ENCODE results near the gene ZXDC.

Gene ZXDC

DNA sequence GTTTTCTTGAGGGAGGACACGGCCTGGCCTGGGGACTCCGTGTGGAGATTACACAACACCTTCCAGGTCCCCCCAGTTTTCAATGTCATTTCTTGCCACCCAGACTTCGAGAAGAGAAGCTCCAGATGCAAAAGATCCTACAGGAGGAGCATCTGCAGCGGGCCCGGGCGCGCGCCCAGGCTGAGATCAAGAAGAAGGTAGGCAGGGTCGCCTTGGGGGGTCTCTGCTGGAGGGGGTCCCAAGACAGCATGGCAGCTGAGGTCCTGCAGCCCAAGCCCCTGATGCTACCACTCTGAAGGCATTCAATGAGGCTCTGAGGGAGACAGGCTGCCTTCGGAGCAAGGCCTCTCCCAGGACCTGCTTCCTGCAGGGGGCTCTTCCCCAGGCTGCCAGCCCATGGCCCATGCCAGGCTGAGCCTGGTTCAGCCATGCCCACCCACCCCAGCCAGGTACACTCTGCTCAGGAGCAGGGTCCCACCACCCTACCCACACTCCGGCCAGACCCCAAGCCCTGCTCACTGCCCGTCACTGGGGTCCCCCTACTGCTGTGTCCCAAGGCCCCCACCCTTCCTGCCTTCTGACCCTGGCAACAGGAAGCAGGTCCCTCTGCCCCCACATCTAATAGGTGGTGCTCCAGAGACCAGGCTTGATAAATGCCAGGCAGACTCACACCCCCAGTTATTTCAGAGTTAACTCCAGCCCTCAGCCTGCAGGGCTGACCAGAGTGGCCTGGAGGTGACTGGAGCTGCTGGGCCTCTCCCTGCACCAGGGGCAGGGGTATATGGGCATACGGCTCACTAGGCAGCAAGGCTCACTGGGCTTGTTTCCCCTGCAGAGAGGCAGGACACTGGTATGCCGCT lies 40.0 kb downstream of the ZXDC start:
- DNase-seq (ENCODE audit: low spot score), result no peak

DNA sequence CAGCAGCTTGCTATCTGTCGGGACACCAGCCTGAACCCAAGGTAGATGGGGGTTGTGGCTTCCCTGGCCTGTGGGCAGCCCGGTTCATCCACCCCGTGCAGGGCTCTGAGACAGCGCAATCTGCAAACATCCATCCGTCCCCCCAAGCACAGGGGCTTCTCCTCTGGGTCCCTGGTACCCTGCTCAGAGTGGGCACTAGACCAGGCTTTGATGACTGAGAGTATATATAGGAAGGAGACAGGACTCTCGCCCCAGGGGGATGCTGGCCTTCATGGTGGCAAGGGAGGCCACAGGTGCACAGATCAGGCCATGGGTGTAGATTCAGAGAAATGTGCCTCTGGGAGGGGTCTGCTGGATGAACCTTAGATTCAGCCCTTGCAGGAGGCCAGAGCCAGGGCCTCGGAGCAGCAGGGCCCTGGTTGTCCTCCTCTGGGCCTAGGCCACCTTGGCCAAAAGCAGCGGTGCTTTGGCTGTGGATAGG lies 40.7 kb downstream of the ZXDC start:
- DNase-seq (ENCODE audit: low spot score), result no peak

GRCh38 chr3:126434264-126434590 lies 41.5 kb downstream of the ZXDC start:
- no peak for DNase-seq (ENCODE audit: low spot score)

- no peak for DNase-seq (ENCODE audit: low spot score)
Observed at GRCh38 chr3:126433496-126434263, 42.0 kb downstream of the ZXDC start.

GRCh38 chr3:126433105-126433430 lies 42.6 kb downstream of the ZXDC start:
- no peak for DNase-seq (ENCODE audit: low spot score)

DNA sequence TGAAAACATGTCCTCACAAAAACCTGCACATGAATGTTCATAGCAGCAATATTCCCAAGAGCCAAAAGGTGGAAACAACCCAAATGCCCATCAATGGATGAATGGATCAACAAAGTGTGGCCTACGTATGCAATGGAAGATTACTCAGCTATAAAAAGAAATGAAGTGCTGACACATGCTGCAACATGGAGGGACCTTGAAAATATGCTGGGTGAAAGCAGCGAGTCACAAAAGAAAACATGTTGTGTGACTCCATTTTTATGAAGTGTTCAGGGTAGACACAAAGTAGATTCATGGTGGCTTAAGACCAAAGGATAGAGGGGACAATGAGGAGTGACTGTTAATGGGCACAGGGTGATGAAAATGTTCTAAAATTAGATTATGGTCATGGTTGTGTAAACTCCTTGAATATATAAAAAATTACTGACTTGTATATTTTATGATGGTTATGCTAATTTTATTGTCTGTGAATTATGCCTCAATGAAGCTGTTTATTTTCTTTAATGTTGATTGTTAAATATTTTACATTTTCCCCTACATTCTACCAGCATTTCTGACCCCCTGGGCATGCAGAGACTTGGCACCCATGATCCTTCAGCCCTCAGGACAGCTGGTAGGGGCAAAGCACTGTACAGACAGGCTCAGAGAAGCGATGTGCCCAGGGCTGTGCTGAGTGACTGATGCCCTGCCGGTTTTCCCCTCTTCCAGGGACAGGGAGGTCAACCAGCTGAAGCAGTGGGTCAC lies 43.2 kb downstream of the ZXDC start:
- DNase-seq (ENCODE audit: low spot score), result no peak

DNA sequence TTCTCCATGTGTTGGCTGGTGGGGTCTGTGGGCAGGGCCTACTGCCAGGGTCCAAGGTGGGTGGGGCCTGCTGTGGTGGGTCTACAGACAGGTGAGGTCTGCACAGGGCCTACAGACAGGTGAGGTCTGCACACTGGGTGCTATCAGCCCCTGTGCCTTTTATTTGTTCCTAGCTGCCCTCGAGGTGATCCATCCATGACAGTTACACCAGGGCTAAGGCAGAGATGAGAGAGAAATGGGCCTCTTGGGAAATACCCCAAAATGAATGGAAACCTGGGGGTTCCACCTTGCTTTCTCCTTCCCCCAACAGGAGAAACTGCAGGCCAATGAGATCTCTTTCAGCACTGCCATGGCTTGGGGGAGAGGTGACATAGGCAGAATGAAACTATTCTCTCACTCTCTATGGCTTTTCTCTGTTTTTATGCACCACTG lies 44.6 kb downstream of the ZXDC start:
- DNase-seq (ENCODE audit: low spot score), result no peak

- no peak for DNase-seq (ENCODE audit: low spot score)
Observed at GRCh38 chr3:126424751-126425150, 50.9 kb downstream of the ZXDC start.

DNA sequence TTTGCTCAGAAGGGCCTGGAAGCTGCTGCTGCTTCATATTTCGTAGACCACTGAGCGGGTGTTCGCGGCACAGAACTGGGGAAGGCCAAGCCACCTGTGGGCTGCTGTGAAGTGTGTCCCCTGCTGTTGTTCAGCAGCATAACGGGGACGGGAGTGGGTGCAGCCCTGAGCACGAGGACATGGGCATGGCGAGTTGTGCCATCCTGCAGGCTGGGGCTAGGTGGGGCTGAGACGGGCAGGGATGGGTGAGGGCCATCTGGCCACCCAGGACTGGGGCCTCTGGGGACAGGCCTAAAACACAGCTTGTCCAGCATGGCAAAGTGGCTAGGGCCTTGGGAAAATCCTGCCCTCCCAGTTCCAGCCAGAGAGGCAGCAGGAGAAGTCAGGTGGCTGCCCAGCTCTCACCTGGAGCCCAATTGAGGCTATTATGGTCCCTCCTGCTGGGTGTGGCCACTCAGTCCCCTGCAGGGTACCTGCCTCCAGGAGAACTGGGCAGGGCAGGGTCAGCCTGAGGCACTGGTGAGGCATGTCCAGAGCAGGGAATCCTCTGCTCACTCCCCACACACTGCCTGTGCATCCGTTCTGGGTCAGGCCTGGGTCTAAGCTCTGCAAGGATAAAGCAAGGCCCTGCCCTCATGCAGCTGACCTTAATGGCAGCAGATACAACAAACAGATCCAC lies 51.5 kb downstream of the ZXDC start:
- no peak for DNase-seq (ENCODE audit: low spot score)

DNA sequence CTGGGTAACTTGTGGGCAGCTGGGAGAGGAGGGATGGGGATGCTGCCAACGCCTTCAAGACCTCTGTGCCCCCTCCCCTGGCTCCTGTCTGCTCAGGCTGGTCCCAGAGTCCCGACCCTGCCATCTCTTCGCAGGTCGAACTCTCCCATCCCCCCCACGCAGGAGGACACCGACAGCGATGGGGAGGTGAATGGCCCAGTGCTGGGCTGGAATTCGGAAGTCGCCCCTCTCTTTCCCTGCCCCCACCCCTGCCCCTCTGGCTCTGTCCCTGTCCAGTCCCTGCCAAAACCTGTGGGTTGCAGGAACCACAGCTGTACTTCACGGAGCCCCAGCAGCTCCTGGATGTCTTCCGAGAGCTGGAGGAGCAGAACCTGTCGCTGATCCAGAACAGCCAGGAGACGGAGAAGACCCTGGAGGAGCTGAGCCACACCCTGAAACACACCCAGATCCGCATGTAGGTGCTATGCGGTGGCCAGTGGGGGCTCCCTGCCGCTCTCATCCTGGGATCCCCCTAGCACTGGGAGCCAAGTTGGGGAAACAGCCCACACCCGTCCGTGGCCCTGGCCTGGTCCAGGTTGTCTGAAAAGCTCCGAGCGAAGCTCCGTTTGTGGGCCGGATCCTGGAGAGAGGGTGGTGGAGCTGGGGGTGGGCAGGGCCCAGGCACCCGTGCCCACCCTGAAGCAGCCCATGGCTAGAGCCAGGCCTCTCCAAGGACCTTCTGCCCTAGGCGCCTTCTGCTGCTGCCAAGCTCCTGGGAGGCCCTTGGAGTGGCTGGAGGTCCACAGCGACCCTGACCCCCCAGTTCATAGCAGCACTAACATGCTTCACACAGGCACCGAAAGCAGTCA lies 52.3 kb downstream of the ZXDC start:
- DNase-seq (ENCODE audit: low spot score), result no peak

GRCh38 chr3:126422571-126423091 lies 53.1 kb downstream of the ZXDC start:
- DNase-seq (ENCODE audit: low spot score), result no peak

- DNase-seq (ENCODE audit: low spot score), result no peak
Observed at GRCh38 chr3:126422121-126422520, 53.6 kb downstream of the ZXDC start.

DNA sequence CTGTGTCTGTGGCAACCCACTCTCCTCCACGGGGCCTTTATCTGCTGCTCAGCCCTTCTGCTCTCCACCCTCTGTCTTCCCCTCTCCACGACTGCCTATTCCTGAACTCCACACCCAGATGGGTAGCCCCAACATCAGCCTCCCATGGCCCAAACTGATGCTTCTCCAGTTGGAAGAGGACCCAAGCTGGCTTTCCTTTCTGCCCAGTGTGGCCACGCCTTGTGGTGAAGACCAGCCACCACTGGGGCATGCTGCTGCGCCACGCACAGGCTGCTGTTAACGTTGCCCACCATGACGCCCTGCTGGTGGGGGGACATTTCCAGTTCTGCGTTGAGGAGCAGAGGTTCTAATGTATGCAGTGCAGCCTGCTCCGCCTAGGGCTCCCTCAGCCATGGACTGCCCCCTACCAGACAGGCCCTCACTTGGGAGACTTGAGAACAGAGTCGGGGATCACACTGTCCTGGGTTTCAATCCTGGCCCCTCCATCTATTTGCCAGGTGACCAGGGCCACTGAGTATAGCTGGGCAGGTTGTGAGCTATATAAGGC lies 54.0 kb downstream of the ZXDC start:
- DNase-seq (ENCODE audit: low spot score), result no peak

- no peak for DNase-seq (ENCODE audit: low spot score)
Observed at GRCh38 chr3:126419886-126420786, 55.6 kb downstream of the ZXDC start.

DNA sequence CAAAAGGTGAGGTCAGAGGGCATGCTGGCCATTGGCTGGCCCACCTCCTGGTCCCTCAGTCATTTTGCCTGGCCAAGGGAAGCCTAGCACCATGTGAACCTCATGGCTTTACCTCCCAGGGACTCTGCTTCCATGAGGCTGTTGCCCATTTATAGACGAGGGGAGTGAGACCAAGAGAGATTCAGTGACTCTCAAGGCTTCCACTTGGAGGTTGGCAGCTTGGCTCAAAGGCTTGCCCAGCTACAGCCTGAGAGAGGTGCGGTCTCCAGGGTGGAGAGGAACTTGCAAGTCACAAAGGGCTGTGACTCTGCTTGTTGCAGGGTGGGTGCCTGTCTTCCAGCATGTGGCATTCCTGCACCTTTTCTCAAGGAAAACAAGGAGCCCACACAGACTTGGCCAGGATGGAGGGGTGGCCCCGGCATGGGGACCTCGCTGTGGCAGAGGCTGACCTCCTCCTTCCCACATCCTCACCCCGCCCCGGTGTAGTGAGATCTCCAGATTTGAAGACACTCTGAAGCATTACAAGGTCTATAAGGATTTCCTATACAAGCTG lies 56.5 kb downstream of the ZXDC start:
- no peak for DNase-seq (ENCODE audit: low spot score)

GRCh38 chr3:126418661-126419131 lies 57.0 kb downstream of the ZXDC start:
- DNase-seq (ENCODE audit: low spot score), result no peak

DNA sequence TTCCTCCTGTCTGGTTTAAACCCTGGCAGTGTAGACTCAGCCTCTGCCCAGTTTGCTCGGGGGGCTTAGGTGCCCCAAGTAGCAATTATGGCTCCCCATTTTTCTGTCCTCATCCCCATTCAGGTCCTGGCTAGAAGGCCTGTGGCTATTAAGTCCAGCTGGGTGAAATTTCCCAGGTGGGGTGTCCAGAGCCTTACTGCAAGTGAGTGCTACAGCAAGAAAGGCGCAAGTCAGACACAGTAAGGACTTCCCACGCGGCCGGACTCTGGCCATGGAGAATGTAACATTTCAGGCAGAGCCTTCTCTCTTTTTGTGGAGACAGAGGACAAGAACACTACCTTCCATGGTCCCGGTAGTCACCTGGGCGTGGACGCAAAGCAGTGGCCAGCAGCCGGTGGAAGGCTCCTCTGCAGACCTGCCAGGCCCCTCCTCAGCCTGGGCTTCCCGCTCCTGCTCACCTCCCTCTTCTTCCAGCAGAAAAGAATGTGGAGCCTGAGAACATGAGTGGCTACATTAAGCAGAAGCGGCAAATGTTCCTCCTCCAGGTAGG lies 57.6 kb downstream of the ZXDC start:
- DNase-seq (ENCODE audit: low spot score), result no peak

- no peak for DNase-seq (ENCODE audit: low spot score)
Observed at GRCh38 chr3:126417515-126417914, 58.2 kb downstream of the ZXDC start.

DNA sequence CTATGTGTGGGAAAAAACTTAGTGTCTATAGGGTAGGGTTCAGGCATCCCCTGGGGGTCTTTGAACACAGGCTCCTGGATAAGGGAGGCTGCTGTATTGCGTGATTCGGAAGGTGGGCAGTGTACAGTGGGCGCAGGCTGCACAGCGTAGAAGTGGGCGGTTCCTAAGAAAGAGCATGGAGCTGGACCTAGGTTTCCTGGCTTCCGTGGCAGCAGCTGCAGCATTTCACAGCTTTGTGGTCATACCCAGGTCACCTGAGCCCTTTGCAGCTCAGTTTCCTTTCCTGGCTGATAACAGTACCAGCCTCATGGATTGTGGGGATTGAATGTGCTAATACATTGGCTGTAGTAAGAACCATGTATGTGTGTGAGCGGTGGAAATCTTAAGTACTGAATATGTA lies 58.7 kb downstream of the ZXDC start:
- DNase-seq (ENCODE audit: low spot score), result no peak

Data from NAMALWA (cell line).